Sigmoid colon (tissue), 4 donors: ENCODE measurements around the gene MOGAT2.

ENCODE experiments used
- CTCF ChIP-seq, 4 experiments: fragments of 450-650 bp in 3 of 4; fragments of 200-600 bp in 1 of 4; IDR thresholded peaks; one replicate each; pipeline ENCODE4 v1.5.1; 2016 to 2019; ENCODE audit warnings: antibody characterized with exemption in 4 of 4, mild to moderate bottlenecking in 3 of 4, moderate library complexity in 2 of 4
- EP300 ChIP-seq, 4 donors: sonication (generic); formaldehyde crosslinking; IDR thresholded peaks; one replicate each; pipeline ENCODE4 v1.6.1; 2017; ENCODE audit warnings: antibody characterized with exemption in 4 of 4

GRCh38 chr11:75773595-75774353 lies 56.1 kb downstream of the MOGAT2 start:
- TF ChIP-seq EP300 (IDR thresholded peaks at IDR 0.05) (no peak), CTCF (IDR thresholded peaks at IDR 0.05) (no peak)
